Activated T-helper 1 cell treated with anti-CD3 and anti-CD28 coated beads, Interleukin-12 subunit alpha, Interleukin-12 subunit beta, Interleukin-2, Interleukin-4 antibody, amounts not matched to agents 30 ng/mL and 10 ng/mL and 1 ng/mL, durations not matched to agents 14 hours and 24 hours and 36 hours (primary cell): Measurements from ENCODE around the gene CENPL. TPM values are rescaled to one million over a fixed set of nuclear protein-coding genes. Genes with fewer than 3 reads are reported as not detected.
"Not testable (repeated sequence)": the region's sequence is repeated elsewhere in the genome, so short reads cannot be mapped to it uniquely, and the experiment has no call there.

Source experiments
- DNase-seq: peaks from one replicate; pipeline ENCODE4 v3.0.0; 2021; ENCODE audit warnings: low spot score
- H3K27ac Mint-ChIP-seq: one replicate; pipeline ENCODE4 v1.8.0; 2021; ENCODE audit warnings: mild to moderate bottlenecking, mixed read lengths
- H3K27me3 Mint-ChIP-seq: one replicate; pipeline ENCODE4 v1.8.0; 2022; ENCODE audit warnings: mild to moderate bottlenecking, moderate library complexity, mixed read lengths; ENCODE audit not compliant: insufficient read depth
- H3K36me3 Mint-ChIP-seq: one replicate; pipeline ENCODE4 v1.8.0; 2021; ENCODE audit warnings: low read depth, mixed read lengths
- H3K4me1 Mint-ChIP-seq: one replicate; pipeline ENCODE4 v1.8.0; 2021; ENCODE audit warnings: low read depth, mixed read lengths
- H3K4me3 Mint-ChIP-seq: one replicate; pipeline ENCODE4 v1.8.0; 2021; ENCODE audit warnings: mild to moderate bottlenecking, moderate library complexity, mixed read lengths
- H3K9me3 Mint-ChIP-seq: one replicate; pipeline ENCODE4 v1.8.0; 2021; ENCODE audit warnings: mixed read lengths
- intact Hi-C: fragments of 100-400 bp; cut with micrococcal nuclease; formaldehyde crosslinking; loops from one replicate; pipeline ENCODE4 v1.15.1; 2024
- total RNA-seq: library from RNA; stranded (reverse); gene quantifications from 2 replicates; pipeline ENCODE4 v1.2.3, GENCODE V29; 2022

Gene CENPL
- total RNA-seq, 1 donor from 2014 or later: 23.6 TPM

DNA sequence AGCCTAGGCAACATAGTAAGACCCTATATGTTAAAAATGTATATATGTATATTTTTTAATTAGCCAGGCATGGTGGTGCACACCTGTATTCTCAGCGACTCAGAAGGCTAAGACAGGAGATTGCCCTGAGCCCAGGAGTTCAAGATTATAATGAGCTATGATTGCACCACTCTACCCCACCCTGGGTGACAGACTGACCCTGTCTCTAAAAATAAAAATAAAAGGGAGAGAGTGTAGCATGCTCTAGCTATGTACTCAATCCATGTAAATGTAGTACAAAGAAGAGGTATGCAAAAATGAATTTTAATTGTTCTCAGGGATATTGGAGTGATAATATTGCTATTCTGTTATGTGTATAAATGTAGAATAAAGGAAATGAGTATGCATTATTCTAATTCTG lies 53.1 kb downstream of the CENPL start:
- no peak overlapping the region for H3K27ac Mint-ChIP-seq
- no peaks in the 10 kb centered on the region for H3K9me3 Mint-ChIP-seq
- H3K27me3 Mint-ChIP-seq: no peaks in the 10 kb centered on the region
- no peak for DNase-seq
- intact Hi-C loops: no loop called here
- peaks cover 5% of the 10 kb centered on the region for H3K4me1 Mint-ChIP-seq
- H3K4me3 Mint-ChIP-seq: no peak overlapping the region
- H3K36me3 Mint-ChIP-seq: peaks cover 28% of the 10 kb centered on the region

DNA sequence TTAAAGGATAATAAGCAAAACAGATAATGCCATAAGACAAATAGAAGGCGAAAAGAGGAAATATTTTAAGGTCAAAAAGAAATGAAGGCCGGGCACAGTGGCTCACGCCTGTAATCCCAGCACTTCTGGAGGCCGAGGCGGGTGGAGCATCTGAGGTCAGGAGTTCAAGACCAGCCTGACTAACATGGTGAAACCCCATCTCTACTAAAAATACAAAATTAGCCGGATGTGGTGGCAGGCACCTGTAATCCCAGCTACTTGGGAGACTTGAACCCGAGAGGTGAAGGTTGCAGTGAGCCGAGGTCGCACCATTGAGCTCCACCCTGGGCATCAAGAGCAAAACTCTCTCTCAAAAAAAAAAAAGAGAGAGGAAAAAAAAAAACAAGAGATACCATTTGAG lies 54.4 kb downstream of the CENPL start:
- DNase-seq, H3K27me3 Mint-ChIP-seq, H3K4me1 Mint-ChIP-seq, H3K4me3 Mint-ChIP-seq, H3K27ac Mint-ChIP-seq, H3K9me3 Mint-ChIP-seq, intact Hi-C loops: not testable (repeated sequence)
- peaks cover 19% of the 10 kb centered on the region for H3K36me3 Mint-ChIP-seq

DNA sequence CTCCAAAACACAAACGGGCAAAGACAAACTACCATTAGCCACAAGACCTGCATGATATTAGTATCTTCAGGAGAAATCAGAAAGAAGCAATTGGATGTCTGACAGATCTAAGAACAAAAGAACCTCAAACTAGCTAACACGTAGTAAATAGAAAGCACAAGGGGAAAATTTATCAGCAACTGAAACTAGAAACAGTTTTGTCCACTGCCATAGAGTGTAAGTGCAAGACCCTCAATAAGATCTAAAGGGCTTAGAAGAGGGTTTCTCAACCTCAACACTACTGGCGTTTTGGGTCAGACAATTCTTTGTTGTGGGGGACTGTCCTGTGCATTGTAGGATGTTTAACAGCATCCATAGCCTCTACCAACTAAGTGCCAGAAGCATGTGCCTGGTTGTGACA lies 55.9 kb downstream of the CENPL start:
- Mint-ChIP-seq H3K27me3 (no peaks in the 10 kb centered on the region), H3K9me3 (peaks cover 8% of the 10 kb centered on the region), H3K27ac (no peak overlapping the region), H3K4me3 (no peak overlapping the region), H3K36me3 (peaks cover 24% of the 10 kb centered on the region), H3K4me1 (peaks cover 5% of the 10 kb centered on the region)
- DNase-seq: no peak
- intact Hi-C loops: no loop called here

DNA sequence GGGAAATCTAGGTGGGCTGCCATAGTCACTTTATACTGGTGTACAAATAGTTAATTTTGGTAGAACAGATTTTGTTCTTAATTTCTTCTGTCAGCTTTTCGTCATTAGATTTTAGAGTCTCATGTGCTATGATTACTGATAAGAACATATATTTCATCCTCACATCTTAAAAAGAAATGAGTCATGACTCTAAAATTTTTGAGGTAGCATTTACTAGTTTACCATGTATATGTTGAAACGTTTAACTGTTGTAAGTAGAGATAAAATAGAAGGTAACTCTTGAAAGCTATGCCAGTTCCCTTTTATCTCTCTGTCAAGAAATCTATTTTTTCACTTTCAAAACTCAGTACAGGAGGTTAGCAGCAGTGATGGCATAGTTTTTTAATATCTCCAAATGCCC lies 56.5 kb downstream of the CENPL start:
- DNase-seq: no peak
- Mint-ChIP-seq H3K4me1 (peaks cover 5% of the 10 kb centered on the region), H3K36me3 (peaks cover 31% of the 10 kb centered on the region), H3K4me3 (no peak overlapping the region), H3K27ac (no peak overlapping the region), H3K9me3 (peaks cover 14% of the 10 kb centered on the region), H3K27me3 (no peaks in the 10 kb centered on the region)
- intact Hi-C loops: no loop called here

DNA sequence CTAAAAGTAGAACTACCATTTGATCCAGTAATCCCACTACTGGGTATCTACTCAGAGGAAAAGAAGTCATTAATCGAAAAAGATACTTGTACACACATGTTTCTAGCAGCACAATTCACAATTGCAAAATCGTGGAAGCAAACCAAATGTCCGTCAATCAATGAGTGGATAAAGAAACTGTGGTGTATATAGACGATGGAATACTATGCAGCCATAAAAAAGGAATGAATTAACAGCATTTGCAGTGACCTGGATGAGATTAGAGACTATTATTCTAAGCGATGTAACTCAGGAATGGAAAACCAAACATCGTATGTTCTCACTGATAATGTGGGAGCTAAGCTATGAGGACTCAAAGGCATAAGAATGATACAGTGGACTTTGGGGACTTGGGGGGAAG lies 60.4 kb downstream of the CENPL start:
- DNase-seq, intact Hi-C loops, H3K4me3 Mint-ChIP-seq, H3K27me3 Mint-ChIP-seq, H3K27ac Mint-ChIP-seq: not testable (repeated sequence)
- H3K36me3 Mint-ChIP-seq: peaks cover 56% of the 10 kb centered on the region
- peaks cover 13% of the 10 kb centered on the region for H3K4me1 Mint-ChIP-seq
- H3K9me3 Mint-ChIP-seq: peaks cover 50% of the 10 kb centered on the region

DNA sequence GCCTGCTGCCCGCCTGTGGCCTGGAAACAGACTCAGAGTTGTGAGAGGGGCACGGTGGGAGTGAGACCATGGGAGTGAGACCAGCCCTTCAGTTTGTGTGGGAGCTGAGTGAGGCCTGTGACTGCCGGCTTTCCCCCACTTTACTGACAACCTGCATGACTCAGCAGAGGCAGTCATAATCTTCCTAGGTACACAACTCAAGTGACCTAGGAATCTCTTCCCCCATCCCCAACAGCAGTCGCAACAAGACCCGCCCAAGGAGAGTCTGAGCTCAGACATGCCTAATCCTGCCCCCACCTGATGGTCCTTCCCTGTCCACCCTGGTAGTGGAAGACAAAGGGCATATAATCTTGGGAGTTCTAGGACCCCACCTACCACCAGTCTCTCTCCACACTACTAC lies 65.7 kb downstream of the CENPL start:
- no peaks in the 10 kb centered on the region for H3K27me3 Mint-ChIP-seq
- intact Hi-C loops: no loop called here
- H3K9me3 Mint-ChIP-seq: peaks cover 45% of the 10 kb centered on the region
- H3K4me3 Mint-ChIP-seq: no peak overlapping the region
- peaks cover 70% of the 10 kb centered on the region for H3K36me3 Mint-ChIP-seq
- no peak for DNase-seq
- no peak overlapping the region for H3K27ac Mint-ChIP-seq
- peaks cover 9% of the 10 kb centered on the region for H3K4me1 Mint-ChIP-seq

DNA sequence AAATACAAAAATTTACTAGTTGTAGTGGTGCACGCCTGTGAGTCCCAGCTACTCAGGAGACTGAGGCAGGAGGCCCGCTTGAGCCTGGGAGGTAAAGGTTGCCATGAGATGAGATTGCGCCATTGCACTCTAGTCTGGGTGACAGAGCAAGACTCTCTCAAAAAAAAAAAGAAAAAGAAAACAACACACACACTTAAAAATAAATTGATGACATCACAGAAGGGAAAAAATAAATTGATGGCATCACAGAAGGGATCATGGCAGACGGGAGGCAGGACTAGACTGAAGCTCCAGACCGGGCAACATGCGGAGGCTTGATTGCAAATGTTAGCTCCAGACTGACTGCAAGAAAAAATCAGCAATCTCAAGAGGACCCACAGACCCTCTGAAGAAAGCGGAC lies 66.6 kb downstream of the CENPL start:
- Mint-ChIP-seq H3K36me3 (peaks cover 63% of the 10 kb centered on the region), H3K4me1 (peaks cover 9% of the 10 kb centered on the region), H3K27ac (no peak overlapping the region), H3K9me3 (peaks cover 37% of the 10 kb centered on the region), H3K27me3 (no peaks in the 10 kb centered on the region), H3K4me3 (no peak overlapping the region)
- intact Hi-C loops: no loop called here
- DNase-seq: no peak

DNA sequence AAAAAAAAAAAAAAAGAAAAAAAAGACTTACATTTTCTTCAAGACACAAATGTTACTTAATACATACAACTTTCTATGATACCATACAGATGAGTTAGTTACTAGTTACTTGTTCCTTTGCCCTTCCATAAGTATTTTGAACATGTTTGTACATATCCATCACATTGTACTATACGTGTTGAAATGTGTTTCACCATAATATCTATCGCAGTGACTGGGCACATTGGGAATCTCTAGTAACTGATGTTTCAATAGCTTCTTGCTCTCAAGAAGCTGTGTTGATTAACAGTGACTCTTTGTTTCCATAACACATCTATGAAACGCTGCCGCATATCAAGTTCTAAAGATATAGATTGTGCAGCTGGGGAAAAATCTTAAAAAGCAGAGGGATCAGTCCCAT lies 67.0 kb downstream of the CENPL start:
- H3K4me1 Mint-ChIP-seq: peaks cover 9% of the 10 kb centered on the region
- H3K36me3 Mint-ChIP-seq: peaks cover 59% of the 10 kb centered on the region
- H3K9me3 Mint-ChIP-seq: peaks cover 32% of the 10 kb centered on the region
- H3K4me3 Mint-ChIP-seq: no peak overlapping the region
- no peaks in the 10 kb centered on the region for H3K27me3 Mint-ChIP-seq
- no peak for DNase-seq
- intact Hi-C loops: no loop called here
- H3K27ac Mint-ChIP-seq: no peak overlapping the region

DNA sequence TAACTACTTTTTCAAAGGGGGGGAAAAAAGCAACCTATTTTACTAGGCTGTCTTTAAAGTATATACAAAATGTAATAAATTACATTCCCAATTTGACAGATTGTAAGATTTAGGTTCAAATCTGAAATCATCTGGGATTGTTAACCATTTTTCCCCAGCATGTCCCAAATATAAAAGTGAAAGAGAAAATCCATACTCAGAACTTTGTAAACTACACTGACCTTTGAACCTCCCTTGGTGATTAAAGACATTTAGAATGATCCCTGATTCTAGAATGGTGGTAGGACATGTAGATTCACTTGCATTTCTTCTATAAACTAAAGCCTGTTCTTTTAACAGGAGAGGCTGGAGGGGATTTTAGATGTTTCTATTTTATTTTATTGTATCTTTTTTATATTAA lies 70.9 kb downstream of the CENPL start:
- H3K9me3 Mint-ChIP-seq: no peaks in the 10 kb centered on the region
- H3K4me3 Mint-ChIP-seq: no peak overlapping the region

More for the DNA sequence above, 70.9 kb downstream of the CENPL start:
- intact Hi-C loops: no loop called here
- peaks cover 33% of the 10 kb centered on the region for H3K36me3 Mint-ChIP-seq
- H3K4me1 Mint-ChIP-seq: no peaks in the 10 kb centered on the region
- no peaks in the 10 kb centered on the region for H3K27me3 Mint-ChIP-seq
- DNase-seq: no peak
- H3K27ac Mint-ChIP-seq: no peak overlapping the region

Other genes starting within 250 kb of the CENPL start
- gene SLC9C2, start 221.8 kb downstream of the CENPL start, total RNA-seq: not detected in 2 replicates
- gene TEX50, start 189.5 kb downstream of the CENPL start, total RNA-seq: not detected in 2 replicates
- gene ANKRD45, start 155.0 kb downstream of the CENPL start, total RNA-seq: not detected in 2 replicates
- 17.8 and 18.3 TPM in 2 replicates for gene KLHL20, start 109.9 kb downstream of the CENPL start, total RNA-seq
- 41.9 TPM in 2 replicates for gene DARS2, start 210 bp downstream of the CENPL start, total RNA-seq
- gene GAS5, start 43.1 kb upstream of the CENPL start, total RNA-seq: 653 and 688 TPM in 2 replicates
- gene ZBTB37, start 43.5 kb upstream of the CENPL start, total RNA-seq: 9.2 and 9.4 TPM in 2 replicates
- 0.26 TPM in 1 of 2 replicates, not detected in the other for gene SERPINC1, start 92.4 kb upstream of the CENPL start, total RNA-seq
- 47.1 and 49.5 TPM in 2 replicates for gene RC3H1, start 197.5 kb upstream of the CENPL start, total RNA-seq